Measurements from ENCODE around the gene G2E3.
A peak's percentile ranks its signal among the peaks of the same experiment; 100 is the strongest.

G2E3 gene

GRCh38 chr14:30655658-30656057 is 96.7 kb downstream of the G2E3 start:
- no peak for DNase-seq (ENCODE audit: low spot score)

GRCh38 chr14:30656190-30656632 is 97.3 kb downstream of the G2E3 start:
- DNase-seq (ENCODE audit: low spot score), result peak; percentile 18

GRCh38 chr14:30657050-30657449 is 98.1 kb downstream of the G2E3 start:
- no peak for DNase-seq (ENCODE audit: low spot score)

- DNase-seq (ENCODE audit: low spot score), result no peak
These were observed 98.7 kb downstream of the G2E3 start for GRCh38 chr14:30657606-30658163.

- DNase-seq (ENCODE audit: low spot score), result no peak
These were observed 99.7 kb downstream of the G2E3 start for GRCh38 chr14:30658645-30659044.

GRCh38 chr14:30669594-30669993 is 110.6 kb downstream of the G2E3 start:
- no peak for DNase-seq (ENCODE audit: low spot score)
